HG03280 (cell line): ENCODE data around the gene KIF7.

Source experiments
- ATAC-seq: cut with Tn5 transposase; IDR thresholded peaks from one replicate; pipeline ENCODE4 v1.9.1; 2021; ENCODE audit warnings: mild to moderate bottlenecking, moderate library complexity; ENCODE audit not compliant: unreplicated experiment

The KIF7 gene

DNA sequence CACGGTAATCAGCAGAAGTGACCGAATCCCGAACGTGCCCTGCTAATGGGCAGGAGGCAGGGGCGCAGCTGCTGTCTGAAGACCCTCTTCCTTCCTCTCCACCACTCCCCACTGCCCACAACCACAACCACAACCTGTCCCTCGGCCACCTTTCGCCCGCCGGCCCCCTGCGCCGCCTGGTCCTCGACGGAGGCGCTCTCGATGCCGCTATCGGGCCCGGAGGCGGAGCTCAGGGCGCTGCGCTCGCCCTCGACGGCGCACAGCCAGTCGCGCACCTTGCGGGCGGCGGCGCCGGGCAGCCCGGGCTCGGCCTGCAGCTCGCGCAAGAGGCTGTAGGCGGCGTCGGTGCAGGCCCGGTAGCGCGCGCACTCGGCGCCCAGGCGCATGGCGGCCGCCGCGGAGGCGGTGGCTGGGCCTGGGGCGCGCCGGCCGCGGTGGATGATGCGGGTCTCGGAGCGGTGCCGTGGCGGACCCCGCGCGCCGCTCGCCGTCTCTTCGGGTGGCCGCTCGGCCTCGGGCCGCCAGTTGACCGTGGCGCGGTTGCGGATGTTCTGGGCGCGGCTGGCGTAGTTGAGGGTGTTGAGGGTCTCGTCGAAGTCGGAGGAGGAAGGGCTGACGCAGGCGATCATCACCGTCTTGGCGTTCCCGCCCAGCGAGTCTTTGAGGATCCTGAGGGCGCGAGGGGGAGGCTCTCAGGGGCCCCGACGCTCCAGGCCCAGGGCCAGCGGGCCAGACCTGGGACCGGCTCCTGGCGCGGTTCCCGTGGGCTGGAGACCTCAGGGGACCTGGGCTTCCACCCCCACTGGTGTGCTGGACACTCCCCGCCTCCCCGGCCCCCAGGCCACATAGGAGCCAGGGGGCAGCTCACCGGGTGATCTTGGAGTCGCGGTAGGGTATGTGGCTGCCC, 6.9 kb downstream of the KIF7 start:
- no peak for ATAC-seq

DNA sequence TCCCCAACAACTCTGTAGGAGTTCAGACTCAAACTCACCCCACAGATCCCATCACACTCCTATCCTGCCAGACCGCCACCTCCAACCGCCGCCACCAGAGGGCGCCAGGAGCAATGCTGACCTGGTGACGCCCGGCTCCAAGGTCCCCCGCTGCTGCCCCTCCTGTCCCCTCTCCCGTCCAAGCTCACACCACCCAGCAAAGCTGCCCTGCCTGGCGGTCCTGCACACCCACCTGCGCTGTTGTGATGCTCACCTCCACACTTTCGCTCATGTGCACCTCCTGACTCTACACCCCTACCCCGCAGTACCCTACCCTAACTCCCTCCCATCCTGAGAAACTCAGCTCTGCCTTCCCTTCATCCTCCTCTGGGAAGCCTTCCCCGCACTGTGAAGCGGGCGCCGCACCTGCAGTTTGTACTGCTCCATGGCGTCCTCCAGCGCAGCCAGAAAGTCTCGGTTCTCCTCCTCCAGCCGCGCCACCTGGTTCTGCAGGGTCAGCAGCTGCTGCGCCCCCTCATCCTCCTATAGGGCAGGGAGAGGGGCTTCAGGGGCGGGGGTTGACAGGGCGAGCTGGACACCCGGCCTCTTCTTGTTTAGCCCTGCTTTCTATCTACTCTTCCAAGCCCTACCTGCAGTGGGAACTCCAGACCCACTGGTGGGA, 7.9 kb downstream of the KIF7 start:
- peak; percentile 68 for ATAC-seq

DNA sequence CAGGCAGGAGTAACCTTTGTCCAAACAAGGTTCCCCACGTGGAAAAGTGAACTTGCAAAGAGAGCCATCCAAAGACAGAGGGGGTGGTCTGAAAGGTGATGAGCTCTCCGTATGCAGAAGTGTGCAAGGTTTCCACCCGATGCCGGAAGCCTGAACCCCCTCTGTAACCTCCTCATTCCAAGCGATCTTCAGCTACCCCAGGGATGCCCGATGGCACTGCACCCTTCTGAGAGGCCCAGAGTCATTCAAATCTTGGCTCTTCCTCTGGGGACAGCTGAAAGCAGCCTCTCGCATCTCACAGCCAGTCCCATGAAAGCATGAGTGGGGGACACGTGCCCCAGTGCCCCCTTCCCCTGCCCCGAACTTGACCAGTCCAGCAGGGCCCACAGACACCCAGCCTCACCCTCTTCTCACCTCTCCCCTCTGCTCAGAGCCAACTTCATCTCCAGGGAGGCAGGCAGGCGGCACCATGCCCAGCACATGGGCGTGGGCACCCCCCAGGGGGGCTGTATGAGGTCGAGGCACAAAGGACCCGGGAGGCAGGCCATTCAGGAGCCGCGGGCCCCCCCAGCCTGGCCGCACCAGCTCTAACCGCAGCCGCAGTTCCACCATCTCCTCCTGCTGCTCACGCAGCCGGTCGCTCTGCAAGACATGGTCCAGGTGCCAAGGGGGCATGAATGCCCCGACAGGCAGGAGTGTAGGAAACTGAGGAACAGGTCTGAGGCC, 8.7 kb downstream of the KIF7 start:
- ATAC-seq, result no peak

DNA sequence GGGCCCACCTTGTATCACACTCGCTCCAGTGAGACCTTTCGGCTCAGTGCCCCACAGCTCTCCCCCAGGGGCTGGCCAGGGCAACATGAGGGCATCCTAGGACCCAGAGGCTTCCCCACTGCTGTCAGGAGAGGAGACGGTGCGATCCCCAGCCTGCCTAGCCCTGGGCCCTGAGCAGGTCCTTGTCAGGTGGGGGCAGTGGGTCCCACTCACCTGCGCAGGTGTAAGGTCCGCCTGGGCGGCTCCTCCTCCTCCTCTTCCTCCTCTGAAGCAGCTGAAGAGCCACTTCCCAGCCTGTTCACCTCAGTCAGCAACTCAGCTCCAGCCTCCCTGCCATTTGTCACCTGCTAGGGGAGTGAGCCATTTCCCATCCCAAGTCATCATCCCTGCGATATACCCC, 9.6 kb downstream of the KIF7 start:
- no peak for ATAC-seq

DNA sequence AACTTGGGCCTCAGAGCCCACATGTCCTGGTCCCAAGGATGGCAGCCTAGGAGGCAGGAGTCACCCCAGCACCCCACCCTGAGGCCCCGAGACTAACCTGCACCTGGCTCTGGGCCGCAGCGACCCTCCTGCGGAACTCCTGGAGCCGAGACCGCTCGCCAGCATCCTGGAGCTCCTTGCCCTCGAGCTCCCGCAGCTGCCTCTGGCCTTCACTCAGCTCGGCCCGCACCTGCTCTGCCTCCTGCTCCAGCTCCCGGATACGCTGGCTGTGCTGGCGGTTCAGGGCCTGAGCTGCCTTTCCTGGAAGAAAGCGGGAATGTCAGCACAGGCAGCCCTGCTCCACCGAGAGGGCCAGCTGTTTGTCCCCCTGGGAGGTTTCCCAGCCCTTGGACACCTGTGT, 13.2 kb downstream of the KIF7 start:
- no peak for ATAC-seq

DNA sequence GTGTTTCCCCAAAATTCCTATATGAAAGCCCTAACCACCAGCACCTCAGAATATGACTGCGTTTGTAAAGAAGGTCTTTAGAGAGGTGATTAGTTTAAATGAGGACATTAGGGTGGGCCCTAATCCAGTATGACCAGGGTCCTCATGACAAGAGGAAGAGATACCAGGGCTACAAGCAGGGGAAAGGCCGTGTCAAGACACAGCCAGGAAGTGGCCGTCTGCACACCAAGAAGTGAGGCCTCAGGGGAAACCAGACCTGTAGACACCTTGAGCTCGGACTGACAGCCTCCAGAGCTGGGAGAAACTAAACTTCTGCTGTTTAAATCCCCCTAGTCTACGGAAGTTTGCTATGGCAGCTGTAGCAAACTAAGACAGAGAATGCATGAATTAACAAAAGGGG, 14.2 kb downstream of the KIF7 start:
- ATAC-seq, result no peak

DNA sequence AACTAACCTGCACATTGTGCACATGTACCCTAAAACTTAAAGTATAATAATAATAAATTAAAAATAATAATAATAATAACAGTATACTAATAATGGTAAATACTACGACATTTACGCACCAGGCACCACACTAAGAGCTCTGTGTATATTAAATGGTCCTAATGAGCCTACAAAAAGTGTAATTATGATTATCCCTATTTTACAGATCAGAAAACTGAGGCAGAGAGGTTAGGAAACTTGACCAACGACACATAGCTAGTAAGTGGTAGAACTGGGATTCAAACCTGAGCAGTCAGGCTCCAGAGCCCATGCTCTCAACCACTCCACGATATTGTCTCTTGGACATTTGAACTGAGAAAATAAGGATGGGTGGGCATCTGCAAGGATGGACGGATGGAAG, 15.0 kb downstream of the KIF7 start:
- no peak for ATAC-seq

DNA sequence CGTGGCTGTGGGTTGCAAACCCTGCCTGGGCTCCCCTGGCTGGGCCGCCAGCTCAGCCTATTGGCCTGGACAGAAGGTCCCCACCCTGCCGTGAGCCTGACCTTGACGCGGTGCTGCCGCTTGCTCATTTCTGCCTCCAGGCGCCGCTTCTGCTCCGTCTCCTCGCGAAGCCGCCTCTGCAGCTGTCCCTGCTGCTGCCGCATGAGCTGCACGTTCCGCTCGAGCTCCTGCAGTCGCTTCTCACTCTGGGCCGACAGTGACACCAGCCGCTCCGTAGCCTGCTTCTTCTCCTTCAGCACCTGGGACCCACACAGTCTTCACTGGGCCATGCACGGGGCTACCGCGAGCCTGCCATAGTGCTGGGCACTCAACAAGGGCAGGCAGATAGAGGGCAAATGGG, 21.7 kb downstream of the KIF7 start:
- no peak for ATAC-seq

DNA sequence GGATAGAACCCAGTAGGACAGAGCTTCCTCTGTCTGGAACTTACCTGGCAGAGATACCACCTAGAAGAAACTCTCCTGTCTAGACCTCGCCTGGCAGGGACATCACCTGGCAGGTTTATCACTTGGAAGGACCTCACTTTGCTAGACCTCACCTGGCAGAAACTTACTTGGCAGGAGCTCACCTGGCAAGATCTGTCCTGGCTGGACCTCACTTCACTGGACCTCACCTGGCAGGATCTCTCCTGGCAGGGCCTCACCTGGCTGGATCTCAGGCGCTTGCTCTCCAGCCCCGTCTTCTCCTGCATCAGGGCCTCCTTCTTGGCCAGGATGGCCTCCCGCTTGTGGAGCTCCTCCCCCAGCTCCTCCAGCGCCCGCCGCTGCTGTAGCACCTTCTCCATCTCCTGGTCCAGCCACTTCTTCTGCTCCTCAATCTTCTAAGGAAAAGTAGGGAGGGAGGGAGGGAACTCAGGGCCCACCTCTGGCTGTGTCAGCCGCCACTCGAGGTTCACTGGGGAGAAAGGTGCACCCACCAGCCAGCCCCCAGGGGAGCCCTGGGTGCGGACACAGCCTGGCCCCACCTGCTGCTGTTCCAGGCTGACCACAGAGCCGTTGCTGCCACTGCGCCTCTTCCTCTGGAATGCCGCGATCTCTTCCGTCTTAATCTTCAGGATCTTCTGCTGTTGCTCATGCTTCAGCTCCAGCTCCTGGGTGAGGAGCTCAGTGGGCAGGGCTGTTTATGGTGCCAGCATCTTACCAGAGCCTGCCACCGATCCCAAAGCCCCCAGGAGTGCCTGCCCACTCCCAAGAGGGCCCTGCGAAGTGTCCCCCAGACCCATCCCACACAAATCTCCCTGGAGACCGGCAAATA, 22.5 kb downstream of the KIF7 start:
- ATAC-seq, result no peak

DNA sequence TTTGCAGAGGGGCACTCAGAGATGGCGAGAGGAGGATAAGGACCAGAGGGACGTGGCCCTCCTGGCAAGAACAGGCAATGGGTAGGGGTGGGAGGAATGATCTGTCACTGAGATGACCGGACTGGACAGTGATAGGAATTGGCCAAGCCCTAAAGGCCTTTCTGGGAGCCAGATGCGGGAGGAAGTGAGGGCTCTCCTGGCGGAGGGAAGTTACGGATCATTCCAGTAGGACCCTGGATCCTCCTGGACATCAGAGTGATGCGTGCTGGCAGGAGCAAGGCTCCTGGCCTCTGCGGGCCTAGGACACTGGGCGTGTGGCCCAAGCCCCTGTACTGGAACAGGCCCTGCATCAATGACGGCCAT, 23.4 kb downstream of the KIF7 start:
- ATAC-seq, result no peak

DNA sequence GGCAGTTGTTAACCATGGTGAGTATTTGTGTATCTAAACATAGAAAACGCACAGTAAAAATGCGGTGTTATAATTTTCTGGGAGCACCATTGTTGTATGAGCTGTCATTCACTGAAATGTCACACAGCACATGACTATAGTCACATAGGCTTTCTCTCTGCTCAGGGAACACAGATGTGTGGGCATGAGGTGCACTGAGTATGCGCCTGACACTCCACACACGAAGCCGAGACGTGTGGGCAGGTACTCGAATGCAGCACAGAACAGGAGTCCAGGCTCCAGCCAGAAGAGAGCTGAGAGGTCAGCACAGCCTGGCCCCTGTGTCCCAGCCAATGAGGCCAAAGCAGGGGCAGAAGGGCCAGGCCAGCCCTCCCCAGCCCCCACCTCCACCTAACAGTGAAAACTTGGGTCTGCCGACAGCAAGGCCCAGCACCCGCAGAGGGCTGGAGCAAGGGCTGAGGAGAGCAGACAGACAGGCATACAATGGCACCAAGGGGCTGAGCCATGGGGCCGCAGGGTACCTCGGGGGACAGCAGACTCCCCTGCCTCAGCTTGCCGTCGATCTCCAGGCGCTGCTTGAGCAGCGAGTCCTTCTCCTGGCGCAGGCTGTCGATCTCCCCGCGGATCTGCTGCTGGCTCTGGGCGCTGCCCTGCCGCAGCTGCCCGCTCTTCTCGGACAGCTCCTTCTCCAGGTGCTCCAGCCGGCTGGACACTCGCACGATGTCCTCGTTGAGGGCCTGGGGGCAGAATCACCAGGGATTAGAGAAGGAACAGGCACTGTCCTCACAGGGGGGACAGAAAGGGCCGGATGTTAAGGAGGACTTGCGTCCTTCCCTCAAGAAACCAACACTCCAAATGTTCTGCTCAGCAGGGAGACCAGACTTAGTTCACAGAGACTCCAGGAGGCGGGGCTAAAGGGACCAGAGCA, 24.0 kb downstream of the KIF7 start:
- ATAC-seq, result no peak

DNA sequence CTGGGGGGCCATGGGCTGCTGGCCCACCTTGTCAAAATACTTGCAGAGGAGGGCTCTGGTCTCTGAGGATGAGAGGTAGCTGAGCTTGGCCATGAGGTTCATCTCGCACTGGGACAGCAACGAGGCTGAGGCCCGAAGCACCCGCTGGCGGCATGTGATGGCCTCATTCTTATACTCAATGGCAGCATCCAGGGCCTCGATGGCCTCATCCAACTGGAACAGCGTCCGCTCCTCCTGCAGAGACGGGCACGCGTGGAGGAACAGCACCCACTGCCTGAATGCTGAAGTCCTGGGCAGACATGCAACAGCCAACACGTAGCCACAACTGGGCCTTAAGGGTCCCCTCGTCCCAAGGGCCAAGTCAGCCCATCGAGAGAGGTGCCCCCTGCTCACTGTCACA, 25.0 kb downstream of the KIF7 start:
- no peak for ATAC-seq

DNA sequence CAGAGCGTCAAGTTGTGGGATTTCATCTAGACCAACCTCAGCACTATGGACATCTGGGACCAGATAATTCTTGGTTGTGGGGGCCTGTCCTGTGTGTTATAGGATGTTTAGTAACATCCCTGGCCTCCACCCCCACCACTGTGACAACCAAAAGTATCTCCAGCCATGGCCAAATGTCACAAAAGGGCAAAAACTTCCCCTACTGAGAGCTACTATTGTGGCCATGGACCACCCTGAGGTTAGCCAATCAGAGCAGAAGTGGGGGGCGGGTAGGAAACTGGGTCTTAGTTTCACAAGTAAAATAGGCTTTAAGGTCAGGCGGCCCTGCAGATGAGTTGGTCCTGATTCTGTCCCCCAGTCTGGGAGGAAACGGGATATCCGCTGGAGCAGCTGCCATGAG, 25.4 kb downstream of the KIF7 start:
- ATAC-seq, result no peak

DNA sequence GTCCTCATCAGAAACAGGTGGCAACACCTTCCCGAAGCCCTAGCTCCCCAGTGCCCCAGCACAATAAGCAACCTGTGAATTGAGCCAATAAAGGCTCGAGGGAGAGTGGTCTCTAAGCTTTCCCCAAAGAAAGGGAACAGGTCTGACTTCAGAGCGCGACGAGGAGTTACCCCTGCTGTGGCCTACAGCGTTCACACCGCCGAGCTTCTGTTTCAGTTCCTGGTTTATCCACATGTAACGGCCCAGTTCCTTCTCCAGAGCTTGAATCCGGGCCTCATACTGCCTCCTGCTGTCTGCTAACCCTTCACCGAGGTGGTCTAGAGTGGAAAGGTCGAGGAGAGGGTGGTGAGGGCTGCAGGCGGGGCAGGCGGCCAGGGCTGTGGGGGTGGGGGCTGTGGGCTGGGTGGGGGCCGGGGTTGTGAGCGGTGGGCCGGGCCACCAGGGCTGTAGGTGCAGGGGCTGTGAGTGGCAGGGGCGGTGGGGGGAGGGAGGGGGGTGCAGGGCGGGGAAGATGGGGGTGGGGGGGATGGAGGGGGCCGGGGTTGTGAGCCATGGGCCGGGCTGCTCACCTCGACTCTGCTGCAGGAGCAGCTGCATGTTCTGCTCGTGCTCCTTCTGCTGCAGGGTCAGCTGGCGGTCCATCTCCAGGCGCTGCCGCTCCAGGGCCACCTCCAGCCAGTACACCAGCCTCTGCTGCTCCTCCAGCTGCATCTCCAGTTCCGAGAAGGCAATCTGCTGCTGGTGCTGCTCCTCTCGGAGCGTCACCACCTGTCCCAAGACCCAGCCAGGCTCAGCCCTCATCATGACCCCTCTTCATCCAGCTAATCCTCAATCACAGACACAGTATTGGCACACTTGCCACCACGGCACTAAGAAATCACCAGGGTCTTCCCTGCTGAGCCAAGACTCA, 26.2 kb downstream of the KIF7 start:
- ATAC-seq, result no peak

DNA sequence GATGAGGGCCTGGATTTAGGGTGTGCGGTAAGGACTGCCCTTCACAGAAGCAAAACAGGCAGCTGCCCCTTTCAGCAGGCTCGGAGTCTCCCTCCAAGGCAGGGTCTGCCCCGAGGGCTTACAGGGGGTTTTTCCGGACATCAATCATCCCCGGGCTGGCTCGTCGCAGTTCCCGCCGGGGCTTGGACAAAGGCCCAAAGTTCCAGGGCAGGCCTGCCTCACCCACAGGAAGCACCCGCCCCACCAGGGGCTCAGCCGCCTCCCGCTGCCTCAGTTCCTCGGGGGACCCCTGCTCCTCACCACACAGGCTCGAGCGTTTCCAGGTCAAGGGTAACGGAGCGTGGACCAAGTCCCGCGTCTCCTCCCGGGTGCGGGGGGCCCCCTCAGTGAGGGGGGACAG, 27.0 kb downstream of the KIF7 start:
- no peak for ATAC-seq

DNA sequence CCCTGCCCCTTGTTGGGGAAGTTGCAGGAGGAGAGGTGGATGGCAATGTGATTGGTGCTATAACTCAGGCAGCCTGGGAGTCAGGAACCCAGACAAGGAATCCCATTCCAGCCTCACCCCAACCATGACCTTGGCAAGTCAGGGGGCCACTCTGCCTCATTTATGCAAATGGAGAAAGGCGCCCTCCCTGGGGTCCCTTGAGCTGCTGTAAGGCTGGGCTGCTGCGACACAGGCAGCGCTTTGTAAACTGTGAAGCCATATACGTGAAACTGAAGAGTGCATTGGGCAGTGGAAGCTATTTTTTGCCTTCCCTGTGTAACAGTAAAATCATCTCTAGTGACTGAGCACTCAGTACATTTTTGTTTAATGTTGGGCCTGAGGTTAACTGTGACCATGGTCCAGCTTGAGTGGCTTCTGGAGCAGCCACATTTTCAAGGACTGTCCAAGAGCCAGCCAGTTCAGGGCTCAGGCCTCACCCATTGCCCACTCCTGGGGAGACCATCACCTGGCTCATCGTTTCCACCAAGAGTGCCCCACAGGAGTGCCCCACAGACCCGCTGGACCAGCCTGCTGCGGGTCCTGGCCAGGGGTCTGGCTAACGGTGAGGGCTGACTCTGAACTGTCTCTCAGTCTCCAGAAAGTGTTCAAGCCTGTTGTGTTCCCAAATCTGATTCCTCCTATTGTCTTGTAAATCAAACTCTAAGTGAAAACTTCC, 27.9 kb downstream of the KIF7 start:
- no peak for ATAC-seq

DNA sequence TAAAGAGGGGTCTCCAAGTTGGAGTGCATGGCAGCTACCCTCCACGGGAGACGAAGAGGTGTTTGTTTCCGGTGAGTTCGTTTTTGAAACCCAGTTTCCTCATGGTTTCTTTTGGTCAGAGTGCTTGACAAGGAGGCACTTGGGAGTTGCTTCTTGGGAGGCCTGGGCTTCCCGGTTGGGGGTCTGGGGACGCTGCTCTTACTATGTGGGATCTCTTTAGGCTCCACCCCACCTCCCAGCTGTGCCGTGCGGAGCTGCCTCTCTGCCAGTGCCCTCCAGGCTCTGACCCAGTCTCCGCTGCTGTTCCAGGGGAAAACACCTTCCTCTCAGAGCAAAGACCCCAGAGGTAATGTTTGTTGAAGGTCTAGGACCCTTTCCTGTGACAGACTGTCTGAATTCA, 29.6 kb downstream of the KIF7 start:
- no peak for ATAC-seq

DNA sequence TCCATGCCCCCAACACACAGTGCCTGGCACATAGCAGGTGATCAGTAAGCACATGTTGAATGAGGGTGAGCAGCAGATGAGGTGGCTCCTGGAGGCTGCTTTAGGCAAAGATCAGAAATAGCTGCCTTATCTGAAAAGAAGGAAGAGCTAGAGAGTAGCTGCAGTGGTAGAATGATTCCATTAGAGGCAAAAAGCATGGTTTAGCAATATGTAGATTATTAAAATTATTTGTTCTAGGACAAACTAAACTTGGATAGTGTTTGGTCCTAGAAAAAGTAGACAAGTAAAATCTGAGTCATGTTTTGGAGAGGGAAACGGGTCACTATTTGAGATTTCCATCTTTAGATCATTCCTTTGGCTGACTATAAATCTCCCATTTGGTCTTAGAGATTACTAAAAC, 32.1 kb downstream of the KIF7 start:
- no peak for ATAC-seq
